Measurements from ENCODE around the gene CDH23. TPM values are rescaled to one million over a fixed set of nuclear protein-coding genes. Genes with fewer than 3 reads are reported as not detected.

The CDH23 gene
- total RNA-seq, 1 donor from 2014 or later: 0.29 TPM

DNA sequence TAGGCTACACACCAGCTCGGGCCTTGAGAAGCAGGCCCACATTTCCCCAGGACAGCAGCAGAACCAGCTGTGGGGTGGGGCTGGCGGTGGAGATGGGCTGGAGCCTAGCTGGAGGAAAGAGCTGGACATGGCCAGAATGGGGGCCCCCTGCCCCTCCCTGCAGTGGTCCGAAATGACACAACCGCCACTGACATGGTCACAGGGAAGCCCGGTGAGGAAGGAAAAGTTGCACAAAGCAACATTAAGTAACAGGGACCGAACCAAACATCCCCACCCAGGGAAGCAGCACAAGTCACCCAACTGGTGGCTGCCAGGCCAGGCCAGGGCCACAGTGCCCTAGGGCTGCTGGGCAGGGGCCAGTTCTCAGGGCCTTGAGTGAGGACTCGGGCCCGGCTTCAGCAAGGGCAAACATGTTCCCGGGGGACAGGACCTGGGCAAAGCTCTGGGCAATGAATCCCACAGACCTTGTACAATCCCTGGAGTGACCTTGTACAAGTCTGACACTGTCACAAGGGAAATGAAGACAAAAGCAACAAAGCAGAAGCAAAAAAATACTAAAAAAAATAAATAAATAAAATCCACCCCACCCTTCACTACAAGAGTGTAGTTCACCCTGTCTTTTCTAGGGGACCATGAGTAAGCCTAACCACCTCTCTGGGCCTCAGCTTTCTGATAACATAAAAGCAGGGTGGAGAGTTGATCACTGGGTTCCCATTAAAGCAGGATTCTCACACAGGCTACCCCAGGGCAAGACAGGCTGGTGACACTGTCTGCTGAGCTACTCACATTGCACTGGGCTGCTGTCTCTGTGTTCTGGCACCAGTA lies 421.3 kb downstream of the CDH23 start:
- no peaks in the 10 kb centered on the region for H3K27me3 Mint-ChIP-seq
- ATAC-seq (ENCODE audit: low read depth) (no peak), DNase-seq (no peak)
- intact Hi-C loops (cut with micrococcal nuclease): no loop called here
- no peak overlapping the region for H3K4me3 Mint-ChIP-seq
- CTCF ChIA-PET: interaction anchor here (3.0 kb wide), 1 partner anchor 78 kb away, joined by 9 read pairs; no protein-coding TSS in a partner anchor
- no peaks in the 10 kb centered on the region for H3K9me3 Mint-ChIP-seq
- TF ChIP-seq, protein P1, sequence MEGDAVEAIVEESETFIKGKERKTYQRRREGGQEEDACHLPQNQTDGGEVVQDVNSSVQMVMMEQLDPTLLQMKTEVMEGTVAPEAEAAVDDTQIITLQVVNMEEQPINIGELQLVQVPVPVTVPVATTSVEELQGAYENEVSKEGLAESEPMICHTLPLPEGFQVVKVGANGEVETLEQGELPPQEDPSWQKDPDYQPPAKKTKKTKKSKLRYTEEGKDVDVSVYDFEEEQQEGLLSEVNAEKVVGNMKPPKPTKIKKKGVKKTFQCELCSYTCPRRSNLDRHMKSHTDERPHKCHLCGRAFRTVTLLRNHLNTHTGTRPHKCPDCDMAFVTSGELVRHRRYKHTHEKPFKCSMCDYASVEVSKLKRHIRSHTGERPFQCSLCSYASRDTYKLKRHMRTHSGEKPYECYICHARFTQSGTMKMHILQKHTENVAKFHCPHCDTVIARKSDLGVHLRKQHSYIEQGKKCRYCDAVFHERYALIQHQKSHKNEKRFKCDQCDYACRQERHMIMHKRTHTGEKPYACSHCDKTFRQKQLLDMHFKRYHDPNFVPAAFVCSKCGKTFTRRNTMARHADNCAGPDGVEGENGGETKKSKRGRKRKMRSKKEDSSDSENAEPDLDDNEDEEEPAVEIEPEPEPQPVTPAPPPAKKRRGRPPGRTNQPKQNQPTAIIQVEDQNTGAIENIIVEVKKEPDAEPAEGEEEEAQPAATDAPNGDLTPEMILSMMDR (IDR thresholded peaks at IDR 0.05): no peak
- POLR2A ChIA-PET: interaction anchor here (0.5 to 0.7 kb wide), 3 partner anchors 53 to 527 kb away, joined by 3 to 11 read pairs (median 3); no protein-coding TSS in a partner anchor
- peaks cover 2% of the 10 kb centered on the region for H3K4me1 Mint-ChIP-seq
- H3K27ac Mint-ChIP-seq: no peak overlapping the region
- H3K36me3 Mint-ChIP-seq (ENCODE audit: low read depth): peaks cover 81% of the 10 kb centered on the region

DNA sequence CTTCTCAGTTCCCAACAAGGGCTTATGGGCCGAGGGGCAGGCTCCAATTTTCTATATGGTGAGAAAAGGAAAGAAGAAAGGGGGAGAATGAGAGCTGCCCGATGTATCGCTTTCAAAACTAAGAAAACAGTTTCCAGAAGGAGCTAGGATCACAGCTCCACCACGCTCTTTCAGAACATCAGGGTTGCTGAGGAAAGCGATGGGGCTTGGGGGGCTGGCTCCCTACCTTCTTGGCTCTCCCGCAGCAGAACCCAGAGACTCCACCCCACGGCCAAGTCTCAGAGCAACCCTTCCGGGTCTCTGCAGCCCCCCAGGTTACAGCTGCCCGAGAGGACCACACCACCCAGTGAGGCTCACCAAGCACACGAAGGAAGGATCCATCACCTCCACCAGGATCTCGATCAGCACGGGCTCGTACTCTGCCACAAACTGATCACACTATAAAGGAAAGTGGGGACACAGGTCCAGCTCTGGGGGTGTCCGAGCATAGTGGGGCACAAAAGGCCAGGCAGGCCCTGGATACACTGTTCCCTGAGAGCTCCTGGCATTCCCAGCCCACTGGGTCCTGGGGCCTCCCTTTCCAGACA lies 422.0 kb downstream of the CDH23 start:
- Mint-ChIP-seq H3K4me1 (no peaks in the 10 kb centered on the region), H3K9me3 (no peaks in the 10 kb centered on the region), H3K36me3 (ENCODE audit: low read depth) (peaks cover 88% of the 10 kb centered on the region), H3K27ac (no peak overlapping the region), H3K4me3 (no peak overlapping the region), H3K27me3 (no peaks in the 10 kb centered on the region)
- ATAC-seq (ENCODE audit: low read depth): no peak
- intact Hi-C loops (cut with micrococcal nuclease): no loop called here
- no peak for DNase-seq
- TF ChIP-seq, protein P1 (IDR thresholded peaks at IDR 0.05): no peak
- POLR2A ChIA-PET: interaction anchor here (0.6 to 1.0 kb wide), 3 partner anchors 45 to 527 kb away, joined by 3 to 11 read pairs (median 3); partner anchors contain the start of gene VSIR
- CTCF ChIA-PET: interaction anchor here (3.0 kb wide), 1 partner anchor 78 kb away, joined by 9 read pairs; no protein-coding TSS in a partner anchor

DNA sequence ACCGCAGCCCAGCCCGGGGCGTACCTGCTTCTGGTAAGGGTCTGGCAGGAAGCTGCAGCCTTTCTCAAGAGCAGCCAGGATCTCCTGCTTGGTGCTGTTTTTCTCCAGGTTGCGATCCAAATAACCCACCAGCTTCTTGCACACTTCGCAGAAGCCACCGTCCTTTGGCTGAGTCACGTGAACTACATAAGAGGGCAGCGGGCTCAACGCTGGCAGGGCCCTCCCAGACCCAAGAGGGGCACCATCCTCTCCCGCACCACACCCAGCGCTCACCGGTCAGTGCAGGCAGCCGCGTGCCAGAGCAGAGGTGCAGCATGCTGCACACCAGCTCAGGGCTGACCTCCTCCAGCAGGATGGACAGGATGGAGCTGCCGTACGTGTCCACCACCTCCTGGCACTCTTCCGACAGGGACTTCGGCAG lies 422.7 kb downstream of the CDH23 start:
- no peaks in the 10 kb centered on the region for H3K9me3 Mint-ChIP-seq
- CTCF ChIA-PET: interaction anchor here (3.0 kb wide), 1 partner anchor 77 kb away, joined by 9 read pairs; no protein-coding TSS in a partner anchor
- intact Hi-C loops (cut with micrococcal nuclease): no loop called here
- H3K27ac Mint-ChIP-seq: no peak overlapping the region
- H3K4me1 Mint-ChIP-seq: no peaks in the 10 kb centered on the region
- peaks cover 92% of the 10 kb centered on the region for H3K36me3 Mint-ChIP-seq (ENCODE audit: low read depth)
- H3K27me3 Mint-ChIP-seq: no peaks in the 10 kb centered on the region
- DNase-seq (no peak), ATAC-seq (ENCODE audit: low read depth) (no peak)
- no peak overlapping the region for H3K4me3 Mint-ChIP-seq
- TF ChIP-seq, protein P1 (IDR thresholded peaks at IDR 0.05): no peak
- POLR2A ChIA-PET: interaction anchor here (1.0 kb wide), 1 partner anchor 46 kb away, joined by 3 read pairs; the partner anchor contains the start of gene VSIR

DNA sequence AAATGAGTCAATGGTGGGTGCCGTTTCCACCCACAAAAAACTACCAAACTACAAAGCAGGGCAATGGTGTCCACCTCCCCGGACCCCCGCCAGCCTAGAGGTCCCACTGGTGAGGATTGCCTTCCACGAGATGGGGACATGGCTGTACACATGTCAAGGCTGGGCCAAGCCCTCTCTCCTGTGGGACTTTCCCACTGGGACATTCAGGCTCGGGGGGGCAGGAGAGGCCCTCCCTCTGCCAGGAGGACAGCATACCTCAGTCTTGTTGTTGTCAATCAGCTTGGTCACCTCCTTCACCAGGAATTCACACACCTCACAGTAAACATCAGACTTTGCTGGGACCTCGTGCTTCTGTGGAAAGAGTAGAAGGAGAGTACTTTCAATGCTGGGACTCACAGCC lies 423.3 kb downstream of the CDH23 start:
- peaks cover 95% of the 10 kb centered on the region for H3K36me3 Mint-ChIP-seq (ENCODE audit: low read depth)

More for the DNA sequence above, 423.3 kb downstream of the CDH23 start:
- POLR2A ChIA-PET: no interaction called here
- TF ChIP-seq, protein P1 (IDR thresholded peaks at IDR 0.05): no peak
- no peaks in the 10 kb centered on the region for H3K9me3 Mint-ChIP-seq
- no peak overlapping the region for H3K4me3 Mint-ChIP-seq
- H3K27ac Mint-ChIP-seq: no peak overlapping the region
- H3K27me3 Mint-ChIP-seq: no peaks in the 10 kb centered on the region
- CTCF ChIA-PET: no interaction called here
- intact Hi-C loops (cut with micrococcal nuclease): no loop called here
- H3K4me1 Mint-ChIP-seq: no peaks in the 10 kb centered on the region
- no peak for ATAC-seq (ENCODE audit: low read depth)
- no peak for DNase-seq

Data from activated B cell treated with CpG ODN at 0.5 μM for 24 hours (primary cell).